Body of pancreas (tissue), 4 donors: ENCODE measurements around the gene KCNN3. TPM values are rescaled to one million over a fixed set of nuclear protein-coding genes. Genes with fewer than 3 reads are reported as not detected.
A peak's percentile ranks its signal among the peaks of the same experiment; 100 is the strongest.

Experiments used
- ATAC-seq: fragments of 150-250 bp; one replicate; pipeline ENCODE4 v1.9.1; 2016
- DNase-seq, 4 donors: peaks; one replicate each; pipeline ENCODE4 v3.0.0-alpha.2; 2019
- H3K27ac ChIP-seq, 4 donors: fragments of 200-600 bp; sonication (generic); 1 replicate in 3 of 4; 2 replicates in 1 of 4; pipeline versions ENCODE4 v1.5.1 to v1.6.1; 2016 to 2019; ENCODE audit warnings: mild to moderate bottlenecking in 1 of 4, mixed read lengths in 1 of 4, moderate library complexity in 1 of 4
- H3K27me3 ChIP-seq, 2 donors: fragments of 200-600 bp; sonication (generic); one replicate each; pipeline ENCODE4 v1.6.0; 2016; ENCODE audit warnings: mild to moderate bottlenecking in 1 of 2
- H3K36me3 ChIP-seq, 2 donors: fragments of 200-600 bp; sonication (generic); replicated peaks in 1 of 2; 2 replicates each; pipeline ENCODE4 v1.5.1; 2016; ENCODE audit warnings: low read depth in 2 of 2; ENCODE audit not compliant: insufficient read depth in 1 of 2
- H3K4me1 ChIP-seq: fragments of 200-600 bp; sonication (generic); one replicate; pipeline ENCODE4 v1.6.0; 2016
- H3K4me3 ChIP-seq, 2 donors: fragments of 200-600 bp; sonication (generic); 1 replicate in 1 of 2; 2 replicates in 1 of 2; pipeline ENCODE4 v1.5.1; 2016 to 2019
- H3K9me3 ChIP-seq, 3 donors: fragments of 200-600 bp; sonication (generic); 1 replicate in 2 of 3; 2 replicates in 1 of 3; pipeline ENCODE4 v1.5.1; 2016
- CTCF ChIP-seq, 7 experiments: fragments of 450-650 bp in 4 of 7; fragments of 200-600 bp in 3 of 7; sonication (generic) in 3 of 7; IDR thresholded peaks; one replicate each; pipeline ENCODE4 v1.5.1; 2016 to 2019; ENCODE audit warnings: antibody characterized with exemption in 7 of 7
- POLR2A ChIP-seq, 3 donors: fragments of 450-650 bp; IDR thresholded peaks; one replicate each; pipeline ENCODE4 v1.6.1; 2016; ENCODE audit warnings: antibody characterized with exemption in 3 of 3, mild to moderate bottlenecking in 2 of 3
- WGBS, 2 donors: methylation state at CpG; one replicate each; pipeline ENCODE4 v1.1.5; 2017; 5-methylcytosine and 5-hydroxymethylcytosine counted together
- intact Hi-C: fragments of 100-400 bp; cut with DNase I; formaldehyde crosslinking; loops from one replicate; pipeline ENCODE4 v1.15.1; 2023
- total RNA-seq, 2 donors: library from RNA; depleted of rRNA; stranded (reverse); fragments of >200 nt; gene quantifications; one replicate each; pipeline ENCODE4 v1.1.0, GENCODE V29; 2016

The KCNN3 gene
- total RNA-seq, 2 donors from 2014 or later = 0.33 to 1.6 TPM

GRCh38 chr1:154820646-154821045 lies 49.4 kb downstream of the KCNN3 start:
- Histone ChIP-seq H3K27ac (no peak overlapping the region), H3K27me3 (no peaks in the 10 kb centered on the region), H3K4me1 (no peaks in the 10 kb centered on the region), H3K9me3 (no peaks in the 10 kb centered on the region), H3K36me3 (no peaks in the 10 kb centered on the region), H3K4me3 (no peak overlapping the region)
- intact Hi-C loops = no loop called here
- TF ChIP-seq CTCF (IDR thresholded peaks at IDR 0.05) = no peak
- no peak for TF ChIP-seq POLR2A (IDR thresholded peaks at IDR 0.05)
- 82 to 88% methylated on average over 6 of the region's 6 CpGs for WGBS, 2 donors
- DNase-seq (peak in 2 of 4 donors; percentile 20 to 25), ATAC-seq (no peak)

DNA sequence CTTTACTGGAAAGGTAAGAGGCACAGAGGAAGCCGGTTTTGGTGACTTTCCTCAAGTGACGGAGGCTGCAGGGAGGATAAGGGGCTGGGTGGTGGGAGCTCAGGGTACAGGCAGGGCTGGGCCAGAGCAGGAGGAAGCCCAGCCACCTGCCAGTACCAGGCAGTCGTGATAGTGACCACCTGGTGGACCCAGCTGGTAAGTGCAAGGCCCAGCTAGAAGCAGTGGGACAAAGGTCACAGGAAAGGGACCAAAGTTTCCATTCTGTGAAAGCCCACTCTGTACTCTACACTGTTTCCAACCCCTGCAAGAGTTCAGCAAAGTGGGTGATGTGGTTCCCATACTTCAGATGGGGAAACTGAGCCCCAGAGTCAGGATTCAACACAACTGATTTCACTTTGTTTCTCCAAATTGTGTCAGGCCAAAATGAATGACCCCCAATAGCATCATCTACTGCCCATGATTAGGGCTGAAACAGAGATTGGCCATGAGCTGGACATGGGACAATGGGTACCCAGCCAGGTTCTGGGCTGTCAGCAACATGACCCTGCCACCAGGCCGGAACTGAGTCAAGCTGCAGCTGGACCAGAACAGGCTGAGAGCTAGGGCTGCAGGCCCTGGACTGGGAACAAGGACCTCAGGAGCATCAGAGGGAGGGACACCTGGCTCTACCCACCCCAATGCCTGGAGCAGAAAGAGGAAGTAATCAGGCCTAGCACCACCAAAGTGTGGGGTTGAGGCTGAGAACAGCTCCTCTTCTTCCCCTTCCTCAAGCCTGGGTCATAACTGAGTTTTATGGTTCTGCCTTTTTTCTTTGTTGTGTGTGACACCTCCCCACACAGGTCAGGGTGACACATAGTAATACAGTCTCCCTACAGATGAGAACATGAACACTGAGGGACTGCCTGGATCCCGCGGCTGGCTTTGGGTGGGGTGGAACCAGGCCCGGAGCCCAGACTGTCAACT lies 50.2 kb downstream of the KCNN3 start:
- ATAC-seq (peak; percentile 74), DNase-seq (peak in 3 of 4 donors; percentile 20 to 66 (median 55))
- Histone ChIP-seq H3K4me3 (no peak overlapping the region), H3K27ac (no peak overlapping the region), H3K4me1 (no peaks in the 10 kb centered on the region), H3K27me3 (no peaks in the 10 kb centered on the region), H3K36me3 (no peaks in the 10 kb centered on the region), H3K9me3 (no peaks in the 10 kb centered on the region)
- intact Hi-C loops = no loop called here
- 67 to 74% methylated on average over 6 to 7 of the region's 7 CpGs for WGBS, 2 donors
- TF ChIP-seq POLR2A (IDR thresholded peaks at IDR 0.05) (no peak), CTCF (IDR thresholded peaks at IDR 0.05) (peak in 6 of 7 experiments; percentile 15 to 50 (median 42))

DNA sequence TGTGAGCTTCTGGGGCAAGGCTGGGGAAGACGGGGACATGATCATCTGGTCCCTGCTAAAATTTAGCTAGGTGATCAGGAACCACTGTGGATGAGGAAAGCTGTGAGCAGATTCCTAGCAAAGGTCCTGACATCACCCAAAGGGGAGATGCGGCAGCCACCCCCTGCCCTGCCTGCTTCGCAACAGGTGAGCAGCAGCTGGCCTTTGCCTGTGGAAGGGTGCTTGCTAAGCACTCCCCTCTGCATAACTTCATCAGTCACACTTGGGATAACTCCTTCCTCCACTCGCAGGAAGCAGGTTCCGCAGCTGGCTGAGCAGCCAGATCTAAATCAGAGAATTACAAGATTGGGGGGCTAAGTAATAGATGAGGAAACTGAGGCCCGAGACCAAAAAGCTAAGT lies 51.2 kb downstream of the KCNN3 start:
- no peak overlapping the region for H3K4me3 ChIP-seq
- no peak overlapping the region for H3K27ac ChIP-seq
- intact Hi-C loops = no loop called here
- H3K9me3 ChIP-seq = no peaks in the 10 kb centered on the region
- WGBS, 2 donors = 80 to 85% methylated on average over 6 of the region's 6 CpGs
- TF ChIP-seq POLR2A (IDR thresholded peaks at IDR 0.05) (no peak), CTCF (IDR thresholded peaks at IDR 0.05) (no peak)
- no peak for ATAC-seq
- no peaks in the 10 kb centered on the region for H3K4me1 ChIP-seq
- no peaks in the 10 kb centered on the region for H3K27me3 ChIP-seq
- no peaks in the 10 kb centered on the region for H3K36me3 ChIP-seq
- no peak for DNase-seq

DNA sequence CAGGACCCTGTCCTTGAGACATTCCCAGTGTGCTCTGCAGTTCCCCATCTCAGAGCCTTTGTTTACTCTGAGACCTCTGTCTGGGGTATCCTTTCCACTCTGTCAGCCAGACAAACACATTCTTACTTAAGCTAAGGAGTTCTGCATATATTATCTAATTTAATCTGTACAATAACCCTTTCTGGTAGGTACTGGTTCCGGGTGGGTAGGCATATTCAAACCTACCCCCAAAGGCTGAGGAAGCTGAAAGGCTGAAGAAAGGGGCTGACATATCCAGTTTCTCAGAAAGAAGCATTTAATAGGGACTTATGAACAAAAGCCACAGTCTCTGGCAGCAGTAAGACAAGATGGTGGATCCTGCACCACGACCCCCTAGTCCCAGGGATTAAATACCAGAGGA lies 53.1 kb downstream of the KCNN3 start:
- no peak for TF ChIP-seq POLR2A (IDR thresholded peaks at IDR 0.05)
- no peak for TF ChIP-seq CTCF (IDR thresholded peaks at IDR 0.05)
- 64 to 77% methylated on average over 2 of the region's 2 CpGs for WGBS, 2 donors

More for the DNA sequence above, 53.1 kb downstream of the KCNN3 start:
- ATAC-seq (no peak), DNase-seq (no peak)
- Histone ChIP-seq H3K4me1 (no peaks in the 10 kb centered on the region), H3K4me3 (no peak overlapping the region), H3K27me3 (no peaks in the 10 kb centered on the region), H3K36me3 (no peaks in the 10 kb centered on the region), H3K27ac (no peak overlapping the region), H3K9me3 (no peaks in the 10 kb centered on the region)
- intact Hi-C loops = no loop called here
